Measurements from ENCODE around the gene TEX19. TPM values are rescaled to one million over a fixed set of nuclear protein-coding genes. Genes with fewer than 3 reads are reported as not detected.

The TEX19 gene
- total and polyA plus RNA-seq, 2 of the 8 experiments (the other 6 are each of a cell fraction or from before 2014, with no cell fraction given), result 0.54 to 0.80 TPM

DNA sequence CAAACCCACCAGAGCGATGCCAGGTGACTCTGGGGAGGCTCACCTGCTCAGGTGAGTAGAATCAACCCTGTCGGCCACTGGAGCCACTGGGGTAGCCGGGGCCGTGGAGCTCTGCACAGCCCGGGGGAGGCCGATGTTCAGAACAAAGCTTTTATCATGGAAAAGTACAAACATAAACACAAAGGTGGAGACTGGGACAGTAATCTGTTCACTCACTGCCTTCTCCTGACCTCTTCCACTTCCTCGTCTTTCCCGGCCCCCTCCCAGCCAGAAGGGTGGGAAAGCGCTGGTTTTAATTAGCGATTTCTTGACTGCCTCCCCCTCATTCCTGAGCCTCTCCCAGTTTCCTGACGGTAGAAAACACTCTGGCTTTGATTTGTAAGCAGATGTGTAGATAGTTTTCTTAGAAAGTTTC lies 9.8 kb upstream of the TEX19 start:
- CTCF ChIA-PET (ENCODE audit: partially characterized antibody), result interaction anchor here (0.6 to 2.2 kb wide), 12 partner anchors 10 to 1737 kb away, joined by 3 to 9 read pairs (median 4); no protein-coding TSS in a partner anchor
- WGBS, 2 experiments (ENCODE audit: extremely low coverage in 1 of 2, insufficient coverage in 1 of 2, insufficient read length in 1 of 2, insufficient replicate concordance in 2 of 2, low coverage in 1 of 2, low lambda C conversion rate in 2 of 2, missing lambda C conversion rate in 1 of 2), result 86% methylated on average over 11 of the region's 11 CpGs; no CpG with 5 or more reads in 1 of the 2 experiments
- no peak for TF ChIP-seq GABPA (IDR thresholded peaks at IDR 0.05; ENCODE audit: borderline replicate concordance, insufficient read depth, low read length)
- no peak for TF ChIP-seq USF2 (IDR thresholded peaks at IDR 0.05; ENCODE audit: low read length)
- TF ChIP-seq ATF2 (IDR thresholded peaks at IDR 0.05; ENCODE audit: low read length), result no peak
- TF ChIP-seq, protein P1, sequence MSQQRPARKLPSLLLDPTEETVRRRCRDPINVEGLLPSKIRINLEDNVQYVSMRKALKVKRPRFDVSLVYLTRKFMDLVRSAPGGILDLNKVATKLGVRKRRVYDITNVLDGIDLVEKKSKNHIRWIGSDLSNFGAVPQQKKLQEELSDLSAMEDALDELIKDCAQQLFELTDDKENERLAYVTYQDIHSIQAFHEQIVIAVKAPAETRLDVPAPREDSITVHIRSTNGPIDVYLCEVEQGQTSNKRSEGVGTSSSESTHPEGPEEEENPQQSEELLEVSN (IDR thresholded peaks at IDR 0.05), result no peak
- TF ChIP-seq FOSL1 (IDR thresholded peaks at IDR 0.05; ENCODE audit: insufficient read depth, low read depth, low read length), result no peak
- TF ChIP-seq KDM1A (IDR thresholded peaks at IDR 0.05; ENCODE audit: borderline replicate concordance, low read length), result no peak
- no peak for TF ChIP-seq TBP (IDR thresholded peaks at IDR 0.05; ENCODE audit: low read depth, low read length)
- no peak for TF ChIP-seq KDM4A (IDR thresholded peaks at IDR 0.05; ENCODE audit: low read depth, low read length, severe bottlenecking)
- TF ChIP-seq SP1 (IDR thresholded peaks at IDR 0.05; ENCODE audit: low read depth, low read length), result no peak
- no peak for TF ChIP-seq NRF1 (IDR thresholded peaks at IDR 0.05; ENCODE audit: low read depth, low read length)

More for the DNA sequence above, 9.8 kb upstream of the TEX19 start:
- no peak overlapping the region for H4K91ac ChIP-seq (replicated peaks; ENCODE audit: insufficient read length, low read length)
- no peak overlapping the region for H2AK5ac ChIP-seq (ENCODE audit: low read depth, low read length)
- H3K14ac ChIP-seq (ENCODE audit: insufficient read length), result no peak overlapping the region
- H3K79me2 ChIP-seq (ENCODE audit: control insufficient read depth in 1 of 2, insufficient read depth in 2 of 2, low read length in 2 of 2), result no peaks in the 10 kb centered on the region
- no peaks in the 10 kb centered on the region; a peak in 1 of 7 replicates for H3K27me3 ChIP-seq (replicated peaks in 1 of 4; ENCODE audit: control insufficient read depth in 3 of 4, extremely low read depth in 1 of 4, insufficient read depth in 3 of 4, low read length in 3 of 4)
- no peak overlapping the region for H3K4me2 ChIP-seq (ENCODE audit: insufficient read depth in 1 of 2, low read depth in 2 of 2, low read length in 2 of 2)
- H2AFZ ChIP-seq (ENCODE audit: low read length), result no peak overlapping the region
- peak overlapping the region; percentile 65; the same call in 1 of the 2 replicates for H4K8ac ChIP-seq (ENCODE audit: extremely low read depth, insufficient read depth, low read length)
- no peaks in the 10 kb centered on the region for H3K23me2 ChIP-seq (ENCODE audit: low read depth, low read length)
- no peak overlapping the region for H2BK12ac ChIP-seq (ENCODE audit: low read depth, low read length)
- H2BK15ac ChIP-seq (ENCODE audit: low read length), result no peak overlapping the region
- no peak overlapping the region for H2BK20ac ChIP-seq (ENCODE audit: low read length)
- H4K20me1 ChIP-seq (replicated peaks in 1 of 2; ENCODE audit: control insufficient read depth in 1 of 2, insufficient read depth in 2 of 2, low read length in 2 of 2), result no peaks in the 10 kb centered on the region
- no peak overlapping the region for H4K5ac ChIP-seq (ENCODE audit: insufficient read length, low read depth, low read length)
- no peak overlapping the region for H2BK5ac ChIP-seq (ENCODE audit: low read depth, low read length)
- H3K4me1 ChIP-seq (replicated peaks in 1 of 4; ENCODE audit: control insufficient read depth in 3 of 4, insufficient read depth in 4 of 4, low read length in 3 of 4), result no peaks in the 10 kb centered on the region; a peak in 1 of 7 replicates
- H3K4ac ChIP-seq (replicated peaks; ENCODE audit: insufficient read length, low read depth, low read length), result no peak overlapping the region
- no peak overlapping the region for H3K27ac ChIP-seq (ENCODE audit: low read depth, low read length)
- H3K4me3 ChIP-seq (ENCODE audit: extremely low read depth in 1 of 4, insufficient read depth in 2 of 4, low read depth in 3 of 4, low read length in 4 of 4), result no peak overlapping the region
- H3K9me3 ChIP-seq (ENCODE audit: insufficient read depth in 2 of 2, low read depth in 1 of 2, low read length in 1 of 2), result no peaks in the 10 kb centered on the region
- FAIRE-seq, result no peak
- DNase-seq (ENCODE audit: low read depth in 1 of 2, low spot score in 2 of 2), result no peak
- H3K9ac ChIP-seq (replicated peaks in 1 of 4; ENCODE audit: extremely low read depth in 1 of 4, low read depth in 3 of 4, low read length in 3 of 4), result no peak overlapping the region
- H2BK120ac ChIP-seq (replicated peaks; ENCODE audit: low read depth, low read length), result no peak overlapping the region
- H3K18ac ChIP-seq (ENCODE audit: extremely low read depth, low read length), result no peak overlapping the region
- no peak overlapping the region for H3K56ac ChIP-seq (replicated peaks; ENCODE audit: insufficient read length, low read depth, low read length)
- POLR2A ChIA-PET (ENCODE audit: partially characterized antibody), result interaction anchor here (0.6 kb wide), 1 partner anchor 55 kb away, joined by 3 read pairs; no protein-coding TSS in a partner anchor
- H3K23ac ChIP-seq (ENCODE audit: insufficient read length), result no peak overlapping the region
- H3K79me1 ChIP-seq (ENCODE audit: low read depth, low read length), result no peaks in the 10 kb centered on the region
- no peaks in the 10 kb centered on the region for H3K36me3 ChIP-seq (ENCODE audit: control insufficient read depth in 2 of 4, insufficient read depth in 4 of 4, low read length in 3 of 4)
